Measurements from ENCODE around the gene CTTNBP2. TPM values are rescaled to one million over a fixed set of nuclear protein-coding genes. Genes with fewer than 3 reads are reported as not detected.

The CTTNBP2 gene
- total RNA-seq, 1 donor from 2014 or later = 1.9 TPM

DNA sequence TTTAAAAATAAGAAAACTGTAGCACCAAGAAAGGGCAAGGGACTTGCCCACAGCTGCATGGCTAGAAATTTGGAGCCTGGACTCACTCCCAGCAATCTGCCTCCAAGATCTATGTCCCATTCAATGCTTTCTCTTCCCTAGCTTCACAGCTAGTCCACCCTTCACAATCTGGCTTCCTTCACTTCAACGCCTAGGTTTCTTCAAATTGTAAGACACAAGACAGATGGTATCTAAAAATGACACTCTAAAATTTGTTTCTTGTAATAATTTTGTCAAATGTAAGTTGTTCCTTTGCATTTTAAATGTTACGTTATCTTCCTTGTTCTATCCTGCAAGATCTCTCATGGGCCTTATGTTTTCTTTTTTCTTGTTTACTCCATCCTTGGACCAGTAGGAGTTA is 48.6 kb downstream of the CTTNBP2 start:
- DNase-seq (ENCODE audit: low spot score) (no peak), ATAC-seq (no peak)

DNA sequence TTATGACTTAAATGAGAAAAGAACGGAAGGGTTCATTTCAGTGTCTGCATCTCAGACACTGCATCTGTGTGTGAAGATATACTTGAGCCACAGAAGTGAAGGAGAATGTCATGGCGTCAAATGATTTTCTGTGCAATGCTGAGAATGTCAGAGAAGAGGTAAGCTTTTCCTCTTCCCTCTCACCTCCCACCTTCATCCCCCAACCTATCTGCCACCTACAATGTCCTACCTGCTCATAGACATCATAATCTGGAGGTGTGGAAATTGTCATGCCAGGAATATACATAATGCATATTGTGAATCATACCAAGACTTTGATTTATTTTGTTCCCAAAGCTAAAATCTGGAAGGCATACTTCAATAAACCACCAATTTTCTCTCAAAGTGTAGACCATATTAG is 53.7 kb downstream of the CTTNBP2 start:
- no peak for ATAC-seq

DNA sequence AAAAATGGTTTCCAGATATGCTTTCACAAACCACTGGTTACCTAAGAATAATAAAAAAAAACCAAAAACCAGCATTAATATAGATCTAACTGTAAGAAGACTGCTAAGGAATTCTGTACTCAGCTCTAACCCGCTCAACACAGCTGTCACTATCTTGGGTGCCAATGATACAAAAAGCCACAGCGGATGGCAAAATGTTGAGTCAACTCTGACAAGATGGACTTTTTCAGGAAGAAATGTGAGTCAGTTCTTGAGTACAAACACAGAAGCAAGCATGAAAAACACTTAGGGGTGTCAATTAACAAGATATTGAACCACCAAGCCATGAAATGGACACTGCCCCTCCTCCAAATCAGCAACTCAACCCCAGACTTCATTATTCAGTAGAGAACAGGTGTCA is 55.0 kb downstream of the CTTNBP2 start:
- ATAC-seq = no peak
- no peak for DNase-seq (ENCODE audit: low spot score)

More for the DNA sequence above, 53.7 kb downstream of the CTTNBP2 start:
- no peak for DNase-seq (ENCODE audit: low spot score)

DNA sequence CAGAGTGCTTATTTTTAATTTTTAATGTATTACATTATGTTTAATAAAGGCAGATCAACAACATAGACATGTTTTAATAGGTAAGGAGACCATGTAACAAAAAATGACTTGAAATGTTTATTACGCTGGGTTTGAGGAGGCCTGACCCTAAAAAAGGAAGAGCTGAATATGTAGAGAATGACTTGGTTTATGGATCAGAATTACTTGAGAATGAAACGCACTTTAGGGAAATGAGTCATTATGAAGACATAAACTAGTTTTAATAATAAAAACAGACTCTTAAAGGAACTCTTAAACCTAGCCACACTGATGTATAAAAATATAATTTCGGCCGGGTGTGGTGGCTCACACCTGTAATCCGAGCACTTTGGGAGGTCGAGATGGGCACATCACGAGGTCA is 56.5 kb downstream of the CTTNBP2 start:
- ATAC-seq (no peak), DNase-seq (ENCODE audit: low spot score) (no peak)

DNA sequence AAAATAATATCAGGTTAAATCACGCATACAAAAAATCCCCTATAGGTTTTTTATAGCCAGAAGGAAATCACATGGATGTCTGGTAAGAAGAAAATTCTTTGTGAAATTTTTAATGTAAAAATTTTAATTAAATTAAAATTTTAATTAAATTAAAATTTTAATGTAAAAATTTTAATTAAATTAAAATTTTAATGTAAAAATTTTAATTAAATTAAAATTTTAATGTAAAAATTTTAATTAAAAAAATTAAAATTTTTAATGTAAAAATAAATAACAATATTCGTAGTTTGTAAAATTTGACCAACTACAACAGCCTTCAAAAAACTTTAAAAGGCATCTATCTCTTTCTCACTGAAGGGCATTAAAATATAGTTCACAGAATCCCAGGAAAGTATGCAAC is 61.5 kb downstream of the CTTNBP2 start:
- DNase-seq (ENCODE audit: low spot score) (no peak), ATAC-seq (no peak)

DNA sequence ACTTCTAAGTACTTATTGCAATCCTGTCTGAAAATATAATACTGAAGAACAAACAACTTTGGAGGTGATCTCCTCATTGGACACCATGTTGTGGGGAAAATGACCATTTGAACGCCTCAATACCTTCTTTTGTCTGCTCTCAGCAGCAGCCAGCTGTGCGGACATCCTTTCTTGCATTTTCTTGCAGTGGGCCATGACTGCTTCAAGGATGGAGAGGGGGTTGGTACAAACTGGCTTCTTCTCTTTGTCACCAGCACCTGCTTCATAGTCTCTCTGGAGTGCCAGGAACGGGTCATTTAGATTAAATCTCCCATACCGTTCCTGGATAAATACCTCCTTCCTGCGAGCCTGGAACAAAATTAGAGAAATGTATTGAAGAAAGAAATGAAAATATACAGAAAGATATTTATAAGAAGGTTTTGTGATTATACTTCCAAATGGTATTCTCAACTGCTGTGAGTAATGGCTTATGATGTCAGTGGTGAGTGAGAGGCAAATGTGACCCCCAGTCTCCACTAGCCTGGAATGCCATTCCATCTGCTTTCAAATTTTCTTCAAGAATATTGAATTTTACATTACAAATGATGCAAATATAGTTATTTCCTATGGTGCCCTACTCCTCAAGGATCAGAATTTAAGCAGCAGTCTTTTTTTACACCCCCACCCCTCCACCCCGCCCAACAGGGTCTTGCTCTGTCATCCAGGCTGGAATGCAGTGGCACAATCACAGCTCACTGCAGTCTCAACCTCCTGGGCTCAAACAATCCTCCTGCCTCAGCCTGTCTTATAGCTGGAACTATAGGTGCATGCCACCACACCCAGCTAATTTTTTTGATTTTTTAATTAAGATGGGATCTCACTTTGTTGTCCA is 62.4 kb downstream of the CTTNBP2 start:
- no peak for ATAC-seq
- DNase-seq (ENCODE audit: low spot score) = no peak

DNA sequence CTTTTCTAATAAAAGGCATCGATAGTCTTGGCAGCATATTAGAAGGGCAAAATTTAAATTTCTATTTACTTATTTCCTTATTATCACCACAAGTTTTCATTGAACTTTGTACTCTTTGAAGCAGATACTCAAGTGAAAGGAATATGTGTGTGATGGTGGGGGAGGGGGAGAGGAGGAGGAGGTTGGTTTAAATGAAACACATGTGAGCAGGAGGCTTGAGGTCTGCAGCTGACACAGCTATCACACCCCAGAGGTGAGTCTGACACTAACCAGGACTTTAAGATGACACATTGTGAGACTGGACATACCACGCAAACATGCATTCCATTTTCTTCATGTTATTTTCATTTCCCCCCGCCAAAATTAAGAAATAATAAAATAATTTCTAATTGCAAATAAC is 63.3 kb downstream of the CTTNBP2 start:
- peak; percentile 40 for ATAC-seq
- DNase-seq (ENCODE audit: low spot score) = no peak

DNA sequence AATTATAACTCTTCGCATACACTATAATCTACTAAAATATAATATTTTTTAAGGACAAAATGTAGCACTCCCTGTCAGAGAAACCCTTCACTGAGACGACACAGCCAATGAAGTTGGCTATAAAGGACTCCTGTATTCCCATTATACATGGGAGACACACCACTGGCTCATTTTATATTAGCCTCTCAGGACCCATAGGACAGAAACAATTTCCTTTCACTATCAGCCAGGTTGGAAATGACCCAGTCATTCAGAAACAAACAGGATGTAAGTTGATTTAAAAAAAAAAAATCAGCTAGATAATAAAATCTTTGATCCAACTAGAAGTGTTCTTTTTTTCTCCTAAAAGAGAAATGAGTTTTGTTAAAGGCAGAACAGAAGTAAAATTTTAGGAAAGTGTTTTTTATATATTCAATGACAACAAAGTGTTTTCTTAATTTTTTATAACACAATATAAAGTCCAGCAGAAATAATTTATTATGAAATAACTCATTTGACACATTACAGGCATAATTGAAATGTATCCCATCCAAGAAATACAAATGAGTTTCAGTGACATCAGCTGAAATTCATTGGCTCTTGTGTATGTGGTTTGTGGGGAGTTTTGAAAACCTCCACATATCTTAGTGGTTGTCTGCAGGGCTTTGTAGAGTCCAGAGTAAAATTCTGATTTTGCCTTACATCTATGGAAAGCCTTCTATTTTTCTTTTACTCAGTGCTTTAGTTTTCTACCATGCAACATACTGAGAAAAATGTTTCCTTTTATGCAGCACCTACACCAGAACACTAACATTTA is 64.1 kb downstream of the CTTNBP2 start:
- ATAC-seq = peak; percentile 47
- DNase-seq (ENCODE audit: low spot score) = no peak

DNA sequence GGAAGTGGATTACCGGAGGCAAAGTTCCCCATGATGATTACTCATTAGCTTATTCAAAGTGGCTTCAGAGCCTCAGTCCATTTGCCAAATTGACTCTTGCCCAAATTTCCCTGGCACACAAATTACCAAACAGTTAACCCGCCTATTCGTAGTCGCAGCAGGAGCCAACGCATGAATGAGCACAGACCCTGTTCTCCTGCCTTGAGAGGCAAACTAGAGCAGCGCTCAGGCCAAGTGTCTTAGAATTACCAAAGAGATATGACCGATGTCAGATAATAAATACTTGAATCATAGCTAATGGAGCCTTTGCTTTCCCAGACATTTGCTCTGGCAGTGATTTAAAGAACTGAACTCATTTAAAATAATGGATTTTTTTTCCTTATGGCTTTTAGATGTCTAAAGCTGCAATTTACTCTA is 64.9 kb downstream of the CTTNBP2 start:
- ATAC-seq (peak; percentile 96), DNase-seq (ENCODE audit: low spot score) (peak; percentile 82)

DNA sequence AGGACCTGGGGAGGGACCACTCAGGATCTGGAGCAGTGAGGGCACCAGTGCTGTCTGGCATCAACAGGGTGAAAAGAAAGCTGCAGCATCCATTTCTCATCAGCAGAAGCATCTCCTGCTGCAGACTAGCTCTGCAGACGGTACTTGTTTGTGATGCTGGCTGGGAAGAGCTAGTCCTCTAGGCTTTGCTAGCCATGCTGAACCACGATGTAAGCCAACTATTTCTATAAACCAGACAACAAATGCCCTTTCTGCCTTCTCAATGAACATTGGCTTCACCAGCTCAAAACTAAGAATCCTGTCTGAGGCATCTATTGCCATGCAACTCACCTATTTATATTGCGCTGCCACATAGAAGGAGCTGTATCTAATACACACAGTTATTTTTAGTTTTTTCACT is 65.6 kb downstream of the CTTNBP2 start:
- ATAC-seq = no peak
- DNase-seq (ENCODE audit: low spot score) = no peak

DNA sequence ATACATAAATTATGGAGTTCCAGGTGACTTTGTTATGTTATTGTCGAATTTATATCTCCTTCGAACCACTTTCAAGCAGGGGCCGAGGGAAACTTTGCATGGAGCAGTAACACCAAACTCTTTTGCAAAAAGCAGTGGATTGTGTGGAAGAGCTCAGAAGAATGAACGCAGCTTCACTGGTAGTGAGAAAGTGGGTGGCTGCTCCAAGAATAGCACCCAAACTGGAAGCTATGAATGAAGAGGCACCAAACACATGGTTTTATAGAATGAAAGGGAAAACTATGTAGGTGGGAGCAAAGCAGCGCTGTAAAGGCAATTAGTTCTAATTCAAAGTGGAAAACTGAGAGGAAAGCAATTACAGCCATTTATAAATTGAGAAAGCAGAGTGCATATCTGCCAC is 67.2 kb downstream of the CTTNBP2 start:
- no peak for ATAC-seq
- no peak for DNase-seq (ENCODE audit: low spot score)

DNA sequence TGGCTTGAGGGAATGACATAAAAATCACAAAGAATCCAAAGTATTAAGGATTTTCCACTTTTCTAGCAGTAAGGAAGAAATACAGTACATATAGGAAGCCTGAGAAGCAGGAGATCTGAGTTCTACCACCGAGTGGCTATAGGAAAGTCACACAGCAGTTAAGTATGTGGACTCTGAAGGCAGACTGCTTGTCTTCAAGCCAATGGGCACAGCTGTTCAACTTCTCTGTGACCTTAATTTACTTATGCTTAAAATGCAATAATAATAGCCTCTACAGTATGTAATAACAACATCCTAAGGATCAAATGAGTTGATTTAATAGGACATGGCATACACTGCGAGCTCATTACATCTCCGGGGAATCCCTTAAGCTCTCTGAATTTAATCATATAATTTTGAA is 68.0 kb downstream of the CTTNBP2 start:
- no peak for ATAC-seq
- no peak for DNase-seq (ENCODE audit: low spot score)

DNA sequence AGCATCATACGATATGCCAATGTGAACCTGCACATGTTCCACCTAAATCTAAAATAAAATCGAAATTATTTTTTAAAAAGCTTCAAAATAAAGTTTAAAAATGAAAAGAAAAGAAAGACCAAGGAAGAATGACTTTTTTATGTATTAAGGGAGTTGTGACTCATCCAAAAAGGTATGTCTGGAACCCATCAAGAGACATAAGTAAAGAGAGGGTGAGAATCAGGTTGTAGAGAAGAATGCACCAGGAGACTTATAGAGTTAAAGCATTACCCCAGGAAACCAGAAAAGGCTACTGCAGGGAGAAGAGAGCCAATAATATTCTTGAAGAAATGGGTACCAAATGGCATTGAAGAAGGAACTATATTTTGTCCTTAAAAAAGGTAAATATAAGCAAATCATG is 69.8 kb downstream of the CTTNBP2 start:
- no peak for ATAC-seq
- no peak for DNase-seq (ENCODE audit: low spot score)

DNA sequence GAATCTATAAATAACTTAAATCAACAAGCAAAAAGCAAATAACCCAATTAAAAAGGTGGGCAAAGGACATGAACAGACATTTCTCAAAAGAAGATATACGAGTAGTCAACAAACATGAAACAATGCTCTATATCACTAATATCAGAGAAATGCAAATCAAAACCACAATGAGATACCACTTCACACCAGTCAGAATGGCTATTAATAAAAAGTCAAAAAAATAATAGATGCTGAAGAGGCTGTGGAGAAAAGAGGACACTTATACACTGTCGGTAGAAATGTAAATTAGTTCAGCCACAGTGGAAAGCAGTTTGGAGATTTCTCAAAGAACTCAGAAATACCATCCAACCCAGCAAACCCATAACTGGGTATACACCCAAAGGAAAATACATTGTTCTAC is 70.6 kb downstream of the CTTNBP2 start:
- DNase-seq (ENCODE audit: low spot score) = no peak
- ATAC-seq = no peak

DNA sequence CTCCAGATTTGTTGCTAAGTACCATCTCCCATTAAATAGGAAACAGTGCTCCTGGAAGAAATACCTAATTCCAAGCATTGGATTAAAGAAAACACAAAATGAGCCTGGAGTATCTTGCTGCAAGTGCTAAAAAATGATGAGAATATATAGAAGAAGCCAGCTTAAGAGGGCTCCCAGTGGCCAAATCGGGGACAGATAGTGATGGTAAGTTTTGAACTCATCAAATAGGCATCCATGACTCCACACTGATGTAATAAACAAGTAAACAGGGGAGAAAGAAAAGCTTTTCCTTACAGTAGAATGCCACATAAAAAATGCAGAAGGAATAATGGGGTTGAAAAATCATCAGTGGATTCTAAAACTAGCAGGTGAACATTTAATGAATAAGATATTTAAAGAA is 72.4 kb downstream of the CTTNBP2 start:
- DNase-seq (ENCODE audit: low spot score) (no peak), ATAC-seq (no peak)

DNA sequence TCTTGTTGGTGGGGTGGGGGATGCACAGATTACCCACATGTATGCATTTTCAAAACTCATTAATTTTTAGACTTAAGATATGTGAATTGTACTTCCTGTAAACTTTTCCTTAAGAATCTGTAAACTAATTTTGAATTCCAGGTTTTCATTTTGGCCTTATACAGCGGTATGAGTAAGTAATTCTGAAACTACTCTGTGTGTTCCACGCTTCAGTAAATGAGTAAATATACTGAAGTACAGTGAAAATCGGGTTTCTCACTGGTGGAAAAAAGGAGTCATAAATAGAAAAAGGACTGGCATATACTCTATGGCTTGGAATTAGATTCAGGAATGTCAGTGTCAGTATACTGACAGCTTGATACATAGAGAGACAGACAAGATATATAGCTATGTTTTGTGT is 72.8 kb downstream of the CTTNBP2 start:
- DNase-seq (ENCODE audit: low spot score) (no peak), ATAC-seq (no peak)

DNA sequence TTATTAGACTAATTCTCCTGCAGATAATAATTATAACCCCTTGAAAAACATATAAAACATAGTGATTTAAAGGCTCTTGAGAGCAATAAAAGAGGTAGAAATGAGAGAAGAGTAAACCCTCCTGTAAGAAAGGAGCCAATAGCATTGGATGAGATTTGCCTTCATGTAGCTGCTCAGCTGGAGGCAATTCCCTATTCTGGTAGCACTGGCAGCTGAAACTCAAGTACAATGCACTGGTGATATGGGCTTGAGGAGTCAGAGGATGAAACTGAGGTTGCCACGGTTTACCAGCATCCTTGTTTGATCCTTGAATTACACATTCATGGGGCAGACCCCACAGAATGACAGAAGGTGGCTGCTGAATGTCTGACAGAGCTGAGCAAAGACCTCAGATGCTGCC is 76.4 kb downstream of the CTTNBP2 start:
- ATAC-seq = no peak
- DNase-seq (ENCODE audit: low spot score) = no peak

DNA sequence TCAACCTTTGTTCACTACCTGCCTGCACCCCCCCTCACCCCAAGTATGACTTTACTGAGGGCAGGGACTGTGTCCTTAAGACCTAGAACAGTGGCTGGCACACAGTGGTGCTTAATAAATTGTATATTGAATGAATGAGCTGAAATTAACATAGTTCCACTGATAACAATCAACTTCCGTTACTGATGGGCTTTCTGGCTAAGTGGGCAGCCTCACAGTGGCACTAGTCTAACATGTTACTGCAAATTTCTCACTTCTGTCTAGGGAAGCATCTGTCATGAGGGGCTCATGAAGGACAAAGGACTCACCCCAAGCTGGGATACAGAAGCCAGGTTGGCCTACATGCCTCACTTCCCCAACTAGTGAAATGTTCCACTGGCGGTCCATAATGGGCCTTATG is 79.3 kb downstream of the CTTNBP2 start:
- DNase-seq (ENCODE audit: low spot score) (no peak), ATAC-seq (no peak)

DNA sequence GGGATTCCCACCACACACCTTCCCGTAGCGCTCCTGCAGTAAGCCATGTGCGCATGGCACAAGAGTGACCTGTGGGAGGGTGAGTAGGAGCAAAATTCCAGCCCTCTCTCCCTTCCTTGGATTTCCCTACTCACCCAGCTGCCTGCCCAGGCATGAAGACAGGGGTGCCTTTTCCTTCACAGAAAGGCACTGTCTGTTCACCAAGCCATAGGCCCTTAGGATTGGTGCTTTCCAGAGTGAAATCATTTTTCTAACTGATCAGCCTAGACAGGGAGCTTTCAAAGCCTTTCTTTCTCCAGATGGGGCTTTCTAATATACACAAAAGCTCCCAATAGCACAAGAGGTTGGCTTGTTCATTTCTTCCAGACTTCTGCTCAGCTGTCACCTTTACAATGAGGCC is 79.7 kb downstream of the CTTNBP2 start:
- DNase-seq (ENCODE audit: low spot score) (no peak), ATAC-seq (no peak)

DNA sequence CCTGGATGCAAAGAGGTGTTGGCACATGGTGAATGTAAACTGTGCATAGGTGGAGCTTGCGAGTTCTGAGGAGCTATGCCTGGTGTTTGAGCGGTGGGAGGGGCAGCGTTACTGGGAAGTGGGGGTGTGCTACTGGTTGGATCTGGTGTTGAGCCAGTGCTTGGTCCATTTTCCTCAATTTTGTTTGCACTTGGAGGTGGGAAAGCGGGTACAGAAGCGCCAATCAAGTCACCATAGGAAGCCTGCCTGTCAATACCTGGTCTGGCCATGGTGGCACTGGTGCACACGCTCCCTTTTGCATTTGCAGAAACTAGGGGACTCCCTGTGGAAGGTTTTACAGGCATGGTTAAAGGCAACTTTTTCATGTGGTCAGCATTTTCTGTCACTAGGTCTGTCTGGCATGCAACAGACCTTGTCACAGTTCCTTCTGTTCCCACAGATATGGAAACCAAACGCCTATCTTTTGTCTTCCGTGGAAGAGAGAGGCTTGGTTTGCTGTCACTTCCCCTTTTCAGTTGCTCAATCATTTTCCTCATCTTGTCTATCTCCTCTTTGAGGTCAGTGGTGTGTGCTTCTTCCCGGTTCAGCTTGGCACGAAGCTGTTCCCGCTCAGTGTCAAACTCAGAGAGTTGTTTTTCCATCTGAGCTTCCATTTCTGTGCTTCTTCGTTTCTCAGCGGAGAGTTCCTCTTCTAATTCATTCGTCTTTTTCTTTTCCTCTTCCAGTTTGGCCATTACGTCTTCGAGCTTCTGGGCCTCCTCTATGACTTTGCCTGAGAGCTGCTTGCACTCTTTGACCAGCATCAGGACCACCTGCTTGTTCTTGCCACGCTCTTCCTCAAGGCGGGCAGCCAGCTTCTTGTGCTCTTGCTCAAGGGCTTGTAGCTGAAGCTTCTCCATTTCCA is 81.1 kb downstream of the CTTNBP2 start:
- DNase-seq (ENCODE audit: low spot score) (no peak), ATAC-seq (peak; percentile 55)

DNA sequence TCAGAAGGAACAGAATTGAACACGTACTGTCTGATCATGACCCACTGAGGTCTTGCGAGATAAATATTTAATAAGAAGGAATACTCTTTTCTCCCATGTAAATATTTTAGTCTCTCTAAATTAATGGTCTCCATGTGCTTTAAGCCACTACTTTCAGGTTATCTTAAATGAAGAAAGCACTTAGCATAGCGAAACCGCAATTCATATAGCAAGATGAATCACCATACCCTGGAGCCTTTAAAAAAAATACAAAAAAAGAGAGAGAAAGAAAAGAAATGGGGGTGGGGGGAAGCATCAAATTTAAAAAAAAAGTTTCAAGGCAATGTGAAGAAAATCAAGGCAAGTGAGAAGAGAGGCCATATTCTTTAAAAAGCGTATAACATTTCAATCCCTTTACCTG is 82.5 kb downstream of the CTTNBP2 start:
- no peak for DNase-seq (ENCODE audit: low spot score)
- no peak for ATAC-seq

All from left lobe of liver (tissue), 2 donors.